Testis (tissue), 3 donors: ENCODE results near the gene GRIK1. TPM values are rescaled to one million over a fixed set of nuclear protein-coding genes. Genes with fewer than 3 reads are reported as not detected.

ENCODE experiments used
- DNase-seq: peaks from one replicate; pipeline ENCODE4 v3.0.0-alpha.2; 2019
- H3K27ac ChIP-seq, 2 donors: fragments of 200-600 bp; sonication (generic); one replicate each; pipeline ENCODE4 v1.5.1; 2019
- H3K27me3 ChIP-seq: fragments of 200-600 bp; sonication (generic); one replicate; pipeline ENCODE4 v1.5.1; 2019
- H3K36me3 ChIP-seq: fragments of 200-600 bp; sonication (generic); one replicate; pipeline ENCODE4 v1.5.1; 2017; ENCODE audit warnings: low read depth; ENCODE audit errors: missing control alignments
- H3K4me1 ChIP-seq: fragments of 200-600 bp; sonication (generic); one replicate; pipeline ENCODE4 v1.5.1; 2019
- H3K4me3 ChIP-seq, 2 donors: fragments of 200-600 bp; sonication (generic); one replicate each; pipeline ENCODE4 v1.5.1; 2017 to 2019
- H3K9me3 ChIP-seq: fragments of 200-600 bp; sonication (generic); one replicate; pipeline ENCODE4 v1.5.1; 2017
- POLR2A ChIP-seq: fragments of 450-650 bp; IDR thresholded peaks from one replicate; pipeline ENCODE4 v1.6.1; 2017; ENCODE audit warnings: antibody characterized with exemption, mild to moderate bottlenecking, moderate library complexity
- WGBS, 2 donors: methylation state at CpG; one replicate each; pipeline ENCODE4 v1.1.5; 2018; 5-methylcytosine and 5-hydroxymethylcytosine counted together
- intact Hi-C: fragments of 100-400 bp; cut with DNase I; formaldehyde crosslinking; loops from one replicate; pipeline ENCODE4 v1.15.1; 2023; ENCODE audit warnings: low total_unique reads
- polyA plus RNA-seq: library from polyadenylated mRNA; stranded (reverse); fragments of 350-450 nt; fragmentation: Illumina TruSeq; extraction: RNeasy Lipid Tissue Mini Kit (QIAGEN cat#74804); gene quantifications from one replicate; pipeline ENCODE4 v1.2.3, GENCODE V29; 2014; ENCODE audit warnings: low read depth, low replicate concordance; ENCODE audit not compliant: insufficient read depth
- total RNA-seq, 2 donors: library from RNA; depleted of rRNA; stranded (reverse); fragments of >200 nt; gene quantifications; one replicate each; pipeline ENCODE4 v1.2.3, GENCODE V29; 2016
- TF ChIP-seq, protein P1 (sequence below), 3 experiments: fragments of 450-650 bp in 2 of 3; fragments of 200-600 bp in 1 of 3; sonication (generic) in 1 of 3; IDR thresholded peaks; one replicate each; pipeline ENCODE4 v1.5.1; 2016 to 2019; ENCODE audit warnings: antibody characterized with exemption in 3 of 3, mild to moderate bottlenecking in 2 of 3, moderate library complexity in 1 of 3

GRIK1 gene
- total and polyA plus RNA-seq, 3 donors from 2014 or later: 0.08 to 0.25 (median 0.20) TPM

GRCh38 chr21:29786496-29787360 lies 153.1 kb downstream of the GRIK1 start:
- Histone ChIP-seq H3K27ac (no peak overlapping the region), H3K9me3 (no peaks in the 10 kb centered on the region), H3K27me3 (no peaks in the 10 kb centered on the region), H3K4me1 (no peaks in the 10 kb centered on the region), H3K36me3 (no peaks in the 10 kb centered on the region), H3K4me3 (no peak overlapping the region)
- DNase-seq: no peak
- 69 to 75% methylated on average over 4 of the region's 4 CpGs for WGBS, 2 donors
- intact Hi-C loops: no loop called here
- TF ChIP-seq, protein P1, sequence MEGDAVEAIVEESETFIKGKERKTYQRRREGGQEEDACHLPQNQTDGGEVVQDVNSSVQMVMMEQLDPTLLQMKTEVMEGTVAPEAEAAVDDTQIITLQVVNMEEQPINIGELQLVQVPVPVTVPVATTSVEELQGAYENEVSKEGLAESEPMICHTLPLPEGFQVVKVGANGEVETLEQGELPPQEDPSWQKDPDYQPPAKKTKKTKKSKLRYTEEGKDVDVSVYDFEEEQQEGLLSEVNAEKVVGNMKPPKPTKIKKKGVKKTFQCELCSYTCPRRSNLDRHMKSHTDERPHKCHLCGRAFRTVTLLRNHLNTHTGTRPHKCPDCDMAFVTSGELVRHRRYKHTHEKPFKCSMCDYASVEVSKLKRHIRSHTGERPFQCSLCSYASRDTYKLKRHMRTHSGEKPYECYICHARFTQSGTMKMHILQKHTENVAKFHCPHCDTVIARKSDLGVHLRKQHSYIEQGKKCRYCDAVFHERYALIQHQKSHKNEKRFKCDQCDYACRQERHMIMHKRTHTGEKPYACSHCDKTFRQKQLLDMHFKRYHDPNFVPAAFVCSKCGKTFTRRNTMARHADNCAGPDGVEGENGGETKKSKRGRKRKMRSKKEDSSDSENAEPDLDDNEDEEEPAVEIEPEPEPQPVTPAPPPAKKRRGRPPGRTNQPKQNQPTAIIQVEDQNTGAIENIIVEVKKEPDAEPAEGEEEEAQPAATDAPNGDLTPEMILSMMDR (IDR thresholded peaks at IDR 0.05): no peak
- TF ChIP-seq POLR2A: no peak

GRCh38 chr21:29777160-29777559 lies 162.6 kb downstream of the GRIK1 start:
- H3K27me3 ChIP-seq: no peaks in the 10 kb centered on the region
- TF ChIP-seq POLR2A: no peak
- TF ChIP-seq, protein P1 (IDR thresholded peaks at IDR 0.05): no peak
- H3K27ac ChIP-seq: no peak overlapping the region
- no peaks in the 10 kb centered on the region for H3K4me1 ChIP-seq
- intact Hi-C loops: no loop called here
- no peak overlapping the region for H3K4me3 ChIP-seq
- WGBS, 2 donors: 92 to 93% methylated on average over 2 of the region's 2 CpGs
- H3K9me3 ChIP-seq: no peaks in the 10 kb centered on the region
- no peaks in the 10 kb centered on the region for H3K36me3 ChIP-seq
- no peak for DNase-seq

GRCh38 chr21:29775462-29775861 lies 164.3 kb downstream of the GRIK1 start:
- no peaks in the 10 kb centered on the region for H3K27me3 ChIP-seq
- intact Hi-C loops: no loop called here
- 84 to 95% methylated on average over 1 of the region's 1 CpG for WGBS, 2 donors
- TF ChIP-seq POLR2A: no peak
- TF ChIP-seq, protein P1 (IDR thresholded peaks at IDR 0.05): no peak
- no peak overlapping the region for H3K4me3 ChIP-seq
- H3K9me3 ChIP-seq: no peaks in the 10 kb centered on the region
- H3K27ac ChIP-seq: no peak overlapping the region
- no peak for DNase-seq
- no peaks in the 10 kb centered on the region for H3K36me3 ChIP-seq
- no peaks in the 10 kb centered on the region for H3K4me1 ChIP-seq

DNA sequence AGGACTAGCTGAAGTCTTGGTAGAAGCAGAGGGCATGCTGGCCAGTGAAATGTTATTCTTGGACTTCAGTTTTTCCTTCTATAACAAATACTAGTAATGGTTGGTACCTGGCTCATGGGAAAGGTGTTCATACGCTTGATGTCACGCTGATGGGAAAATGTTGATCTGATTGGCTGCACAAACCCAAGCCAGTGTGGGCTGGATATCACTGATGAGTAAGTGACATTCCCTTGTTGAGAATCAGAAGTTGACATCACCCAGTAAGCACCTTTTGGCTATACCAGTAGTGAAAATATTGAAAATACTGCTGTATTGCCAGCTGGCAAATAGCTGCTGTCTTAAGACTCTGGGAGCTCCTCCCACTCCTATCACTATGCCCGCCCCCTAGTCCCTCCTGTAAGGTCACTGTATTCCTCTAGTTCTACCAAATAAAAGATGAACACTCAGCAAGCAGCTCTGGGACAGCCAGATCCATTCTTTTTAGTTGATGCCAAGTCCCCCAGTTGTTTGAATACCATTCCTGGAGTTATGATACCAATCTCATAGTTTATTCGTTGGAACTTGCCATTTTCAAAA lies 168.2 kb downstream of the GRIK1 start:
- intact Hi-C loops: no loop called here
- DNase-seq: no peak
- H3K27ac ChIP-seq: no peak overlapping the region
- H3K9me3 ChIP-seq: no peaks in the 10 kb centered on the region
- TF ChIP-seq POLR2A: no peak
- TF ChIP-seq, protein P1 (IDR thresholded peaks at IDR 0.05): no peak
- WGBS, 2 donors: 80 to 84% methylated on average over 4 of the region's 4 CpGs
- H3K27me3 ChIP-seq: no peaks in the 10 kb centered on the region
- H3K4me3 ChIP-seq: no peak overlapping the region
- no peaks in the 10 kb centered on the region for H3K36me3 ChIP-seq
- no peaks in the 10 kb centered on the region for H3K4me1 ChIP-seq
